COR-L47 (cell line): ENCODE measurements around the gene AVPR1A.

Source experiments
- DNase-seq: peaks from one replicate; lab custom pipeline; 2025; lab: John Stamatoyannopoulos, UW

Gene AVPR1A

GRCh38 chr12:63093711-63094110, 57.3 kb downstream of the AVPR1A start:
- DNase-seq, result no peak

DNA sequence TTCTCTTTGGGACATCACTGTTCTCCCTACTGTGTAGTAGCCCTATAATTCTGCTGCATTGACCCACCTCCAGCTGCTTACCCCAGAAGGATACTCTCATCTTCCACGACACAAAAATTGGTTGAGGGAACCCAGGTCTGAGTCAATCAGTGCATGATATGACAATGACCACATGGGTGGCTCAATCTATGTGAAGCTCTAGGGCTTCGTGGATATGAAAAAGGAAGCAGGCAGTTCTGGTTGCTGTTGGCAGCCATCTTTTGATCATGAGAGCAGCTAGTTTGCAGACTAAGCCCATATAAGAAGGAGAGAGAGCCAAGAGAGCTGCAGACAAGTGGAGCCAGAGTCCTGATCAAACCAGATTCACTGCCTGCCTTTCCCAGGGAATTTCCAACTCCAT, 57.9 kb downstream of the AVPR1A start:
- no peak for DNase-seq
